Measurements from ENCODE around the gene DNAH14. TPM values are rescaled to one million over a fixed set of nuclear protein-coding genes. Genes with fewer than 3 reads are reported as not detected.
"Not testable (repeated sequence)": the region's sequence is repeated elsewhere in the genome, so short reads cannot be mapped to it uniquely, and the experiment has no call there.

Gene DNAH14
- polyA plus RNA-seq (2013) = 16.2 TPM

- Histone ChIP-seq H3K27me3 (replicated peaks in 2 of 5; ENCODE audit: control insufficient read depth in 4 of 5, insufficient read depth in 5 of 5, low read length in 4 of 5) (no peaks in the 10 kb centered on the region), H3K4me1 (ENCODE audit: control extremely low read depth in 1 of 4, control insufficient read depth in 4 of 4, insufficient read depth in 4 of 4, low read length in 3 of 4) (peaks cover 0 to 10% (median 6%) of the 10 kb centered on the region in 4 experiments), H3K36me3 (ENCODE audit: control insufficient read depth in 4 of 4, insufficient read depth in 4 of 4, low read length in 3 of 4) (no peaks in the 10 kb centered on the region), H3K9me3 (ENCODE audit: control extremely low read depth in 1 of 5, control insufficient read depth in 4 of 5, insufficient read depth in 2 of 5, low read depth in 1 of 5, low read length in 4 of 5) (peaks cover 5 to 18% (median 8%) of the 10 kb centered on the region in 5 experiments), H3K27ac (ENCODE audit: insufficient read depth in 1 of 2, low read depth in 1 of 2, low read length in 2 of 2, poor library complexity in 1 of 2, severe bottlenecking in 2 of 2) (peak within 1 kb of the TSS in 1 of 2 experiments; percentile 5), H3K4me3 (ENCODE audit: control insufficient read depth in 1 of 7, extremely low read depth in 1 of 7, insufficient read depth in 4 of 7, low read depth in 2 of 7, low read length in 6 of 7) (peak within 1 kb of the TSS; percentile 45 to 84 (median 73))
- ChIA-PET POLR2A (no interaction called here), CTCF (interaction anchor here (1.9 kb wide), 1 partner anchor 7 kb away, joined by 6 read pairs; no protein-coding TSS in a partner anchor)
- peak; percentile 34 to 85 (median 69) for DNase-seq
- WGBS (ENCODE audit: insufficient coverage) = under 1% methylated on average over 54 of the region's 75 CpGs
Measured at GRCh38 chr1:224929335-224930237, at the start of gene DNAH14. TSS of gene DNAH14 (plus strand) at chr1:224929675. CDS start at chr1:224952703, 23,028 bp downstream.

- Histone ChIP-seq H3K4me1 (ENCODE audit: control extremely low read depth in 1 of 4, control insufficient read depth in 4 of 4, insufficient read depth in 4 of 4, low read length in 3 of 4) (no peaks in the 10 kb centered on the region), H3K4me3 (ENCODE audit: control insufficient read depth in 1 of 7, extremely low read depth in 1 of 7, insufficient read depth in 4 of 7, low read depth in 2 of 7, low read length in 6 of 7) (no peak overlapping the region), H3K9me3 (ENCODE audit: control extremely low read depth in 1 of 5, control insufficient read depth in 4 of 5, insufficient read depth in 2 of 5, low read depth in 1 of 5, low read length in 4 of 5) (peaks cover 0 to 7% (median 2%) of the 10 kb centered on the region in 5 experiments), H3K27me3 (replicated peaks in 2 of 5; ENCODE audit: control insufficient read depth in 4 of 5, insufficient read depth in 5 of 5, low read length in 4 of 5) (no peaks in the 10 kb centered on the region), H3K27ac (ENCODE audit: insufficient read depth in 1 of 2, low read depth in 1 of 2, low read length in 2 of 2, poor library complexity in 1 of 2, severe bottlenecking in 2 of 2) (no peak overlapping the region), H3K36me3 (ENCODE audit: control insufficient read depth in 4 of 4, insufficient read depth in 4 of 4, low read length in 3 of 4) (no peaks in the 10 kb centered on the region)
- ChIA-PET CTCF (no interaction called here), POLR2A (no interaction called here)
- DNase-seq = no peak
- WGBS (ENCODE audit: insufficient coverage) = 94% methylated on average over 7 of the region's 8 CpGs
Measured at GRCh38 chr1:224880593-224881307, 48.7 kb upstream of the DNAH14 start.

GRCh38 chr1:224881308-224881692 is 48.2 kb upstream of the DNAH14 start:
- DNase-seq; POLR2A ChIA-PET; H3K9me3 ChIP-seq (ENCODE audit: control extremely low read depth in 1 of 5, control insufficient read depth in 4 of 5, insufficient read depth in 2 of 5, low read depth in 1 of 5, low read length in 4 of 5); CTCF ChIA-PET; H3K4me1 ChIP-seq (ENCODE audit: control extremely low read depth in 1 of 4, control insufficient read depth in 4 of 4, insufficient read depth in 4 of 4, low read length in 3 of 4); H3K27me3 ChIP-seq (replicated peaks in 2 of 5; ENCODE audit: control insufficient read depth in 4 of 5, insufficient read depth in 5 of 5, low read length in 4 of 5); H3K4me3 ChIP-seq (ENCODE audit: control insufficient read depth in 1 of 7, extremely low read depth in 1 of 7, insufficient read depth in 4 of 7, low read depth in 2 of 7, low read length in 6 of 7); H3K36me3 ChIP-seq (ENCODE audit: control insufficient read depth in 4 of 4, insufficient read depth in 4 of 4, low read length in 3 of 4); H3K27ac ChIP-seq (ENCODE audit: insufficient read depth in 1 of 2, low read depth in 1 of 2, low read length in 2 of 2, poor library complexity in 1 of 2, severe bottlenecking in 2 of 2): not testable (repeated sequence)
- WGBS (ENCODE audit: insufficient coverage) = 71% methylated on average over 4 of the region's 5 CpGs

GRCh38 chr1:224881762-224882211 is 47.7 kb upstream of the DNAH14 start:
- no peaks in the 10 kb centered on the region for H3K27me3 ChIP-seq (replicated peaks in 2 of 5; ENCODE audit: control insufficient read depth in 4 of 5, insufficient read depth in 5 of 5, low read length in 4 of 5)
- H3K27ac ChIP-seq (ENCODE audit: insufficient read depth in 1 of 2, low read depth in 1 of 2, low read length in 2 of 2, poor library complexity in 1 of 2, severe bottlenecking in 2 of 2) = no peak overlapping the region
- no peak for DNase-seq
- no peaks in the 10 kb centered on the region for H3K4me1 ChIP-seq (ENCODE audit: control extremely low read depth in 1 of 4, control insufficient read depth in 4 of 4, insufficient read depth in 4 of 4, low read length in 3 of 4)
- peaks cover 0 to 7% (median 3%) of the 10 kb centered on the region in 5 experiments for H3K9me3 ChIP-seq (ENCODE audit: control extremely low read depth in 1 of 5, control insufficient read depth in 4 of 5, insufficient read depth in 2 of 5, low read depth in 1 of 5, low read length in 4 of 5)
- POLR2A ChIA-PET = no interaction called here
- H3K36me3 ChIP-seq (ENCODE audit: control insufficient read depth in 4 of 4, insufficient read depth in 4 of 4, low read length in 3 of 4) = no peaks in the 10 kb centered on the region
- no peak overlapping the region for H3K4me3 ChIP-seq (ENCODE audit: control insufficient read depth in 1 of 7, extremely low read depth in 1 of 7, insufficient read depth in 4 of 7, low read depth in 2 of 7, low read length in 6 of 7)
- CTCF ChIA-PET = no interaction called here

GRCh38 chr1:224882264-224882663 is 47.2 kb upstream of the DNAH14 start:
- WGBS (ENCODE audit: insufficient coverage) = 100% methylated on average over 3 of the region's 4 CpGs
- H3K9me3 ChIP-seq (ENCODE audit: control extremely low read depth in 1 of 5, control insufficient read depth in 4 of 5, insufficient read depth in 2 of 5, low read depth in 1 of 5, low read length in 4 of 5) = peaks cover 0 to 7% (median 3%) of the 10 kb centered on the region in 5 experiments
- POLR2A ChIA-PET = interaction anchor here (1.0 kb wide), 1 partner anchor 31 kb away, joined by 3 read pairs; no protein-coding TSS in a partner anchor
- no peak overlapping the region for H3K27ac ChIP-seq (ENCODE audit: insufficient read depth in 1 of 2, low read depth in 1 of 2, low read length in 2 of 2, poor library complexity in 1 of 2, severe bottlenecking in 2 of 2)
- H3K4me3 ChIP-seq (ENCODE audit: control insufficient read depth in 1 of 7, extremely low read depth in 1 of 7, insufficient read depth in 4 of 7, low read depth in 2 of 7, low read length in 6 of 7) = no peak overlapping the region
- no peaks in the 10 kb centered on the region for H3K36me3 ChIP-seq (ENCODE audit: control insufficient read depth in 4 of 4, insufficient read depth in 4 of 4, low read length in 3 of 4)
- no peaks in the 10 kb centered on the region for H3K4me1 ChIP-seq (ENCODE audit: control extremely low read depth in 1 of 4, control insufficient read depth in 4 of 4, insufficient read depth in 4 of 4, low read length in 3 of 4)
- CTCF ChIA-PET = interaction anchor here (1.4 kb wide), 1 partner anchor 13 kb away, joined by 5 read pairs; no protein-coding TSS in a partner anchor
- DNase-seq = no peak
- no peaks in the 10 kb centered on the region for H3K27me3 ChIP-seq (replicated peaks in 2 of 5; ENCODE audit: control insufficient read depth in 4 of 5, insufficient read depth in 5 of 5, low read length in 4 of 5)

GRCh38 chr1:224883091-224883490 is 46.4 kb upstream of the DNAH14 start:
- Histone ChIP-seq H3K27ac (ENCODE audit: insufficient read depth in 1 of 2, low read depth in 1 of 2, low read length in 2 of 2, poor library complexity in 1 of 2, severe bottlenecking in 2 of 2) (no peak overlapping the region), H3K36me3 (ENCODE audit: control insufficient read depth in 4 of 4, insufficient read depth in 4 of 4, low read length in 3 of 4) (no peaks in the 10 kb centered on the region), H3K9me3 (ENCODE audit: control extremely low read depth in 1 of 5, control insufficient read depth in 4 of 5, insufficient read depth in 2 of 5, low read depth in 1 of 5, low read length in 4 of 5) (peaks cover 0 to 7% (median 3%) of the 10 kb centered on the region in 5 experiments), H3K4me1 (ENCODE audit: control extremely low read depth in 1 of 4, control insufficient read depth in 4 of 4, insufficient read depth in 4 of 4, low read length in 3 of 4) (no peaks in the 10 kb centered on the region), H3K27me3 (replicated peaks in 2 of 5; ENCODE audit: control insufficient read depth in 4 of 5, insufficient read depth in 5 of 5, low read length in 4 of 5) (no peaks in the 10 kb centered on the region), H3K4me3 (ENCODE audit: control insufficient read depth in 1 of 7, extremely low read depth in 1 of 7, insufficient read depth in 4 of 7, low read depth in 2 of 7, low read length in 6 of 7) (no peak overlapping the region)
- POLR2A ChIA-PET = interaction anchor here (1.0 kb wide), 1 partner anchor 32 kb away, joined by 3 read pairs; no protein-coding TSS in a partner anchor
- DNase-seq = no peak
- WGBS (ENCODE audit: insufficient coverage) = 100% methylated on average over 2 of the region's 2 CpGs
- CTCF ChIA-PET = interaction anchor here (1.4 kb wide), 1 partner anchor 12 kb away, joined by 5 read pairs; no protein-coding TSS in a partner anchor

All from common myeloid progenitor, CD34-positive (primary cell).